HG03521 (cell line): ENCODE data around the gene OR5A1.

Experiments used
- ATAC-seq: cut with Tn5 transposase; IDR thresholded peaks from one replicate; pipeline ENCODE4 v1.9.1; 2021; ENCODE audit warnings: mild to moderate bottlenecking, moderate library complexity; ENCODE audit not compliant: unreplicated experiment

OR5A1 gene

DNA sequence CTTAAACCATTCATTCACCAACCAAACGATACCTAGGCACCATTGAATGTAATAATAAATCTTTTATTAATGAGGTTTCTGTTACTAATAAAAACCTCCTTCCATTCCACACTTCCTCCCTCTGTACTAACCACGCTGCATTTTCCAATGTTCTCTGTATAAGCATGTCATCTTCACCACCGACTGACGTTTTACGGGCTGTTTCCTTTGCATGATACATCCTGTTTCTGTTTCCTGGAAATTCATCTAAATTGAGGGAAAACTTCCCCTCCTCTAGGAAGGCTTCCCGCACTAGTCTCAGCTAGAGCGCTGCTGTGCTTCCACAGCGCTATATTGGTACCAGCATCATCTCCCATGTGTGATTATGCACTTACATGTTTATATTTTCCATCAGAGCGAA, 38.9 kb downstream of the OR5A1 start:
- no peak for ATAC-seq

GRCh38 chr11:59479906-59480305, 43.6 kb downstream of the OR5A1 start:
- no peak for ATAC-seq

DNA sequence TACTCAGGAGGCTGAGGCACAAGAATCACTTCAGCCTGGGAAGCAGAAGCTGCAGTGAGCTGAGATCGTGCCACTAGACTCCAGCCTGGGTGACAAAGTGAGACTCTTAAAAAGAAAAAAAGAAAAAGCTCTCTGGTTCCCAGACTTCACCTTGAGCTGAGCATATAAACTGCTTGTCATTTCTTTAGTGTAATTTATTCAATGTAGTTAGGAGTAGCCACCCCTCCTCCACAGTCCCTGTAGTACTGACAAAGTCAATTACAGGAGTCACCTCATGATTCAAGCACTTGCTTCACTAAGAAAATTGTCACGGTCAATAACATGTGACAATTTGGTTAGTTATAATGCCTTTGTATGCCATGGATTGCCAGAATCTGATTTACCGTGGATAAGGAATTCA, 44.1 kb downstream of the OR5A1 start:
- no peak for ATAC-seq
